ENCODE results near the gene PARP6. TPM values are rescaled to one million over a fixed set of nuclear protein-coding genes. Genes with fewer than 3 reads are reported as not detected.

PARP6 gene
- total RNA-seq, 3 donors from 2014 or later (not counting 1 experiment from before 2014, with no cell fraction given), result 132 to 135 (median 132) TPM

- Histone ChIP-seq H3K36me3 (ENCODE audit: control insufficient read depth, insufficient read depth, low read length) (no peaks in the 10 kb centered on the region), H3K9me3 (ENCODE audit: control insufficient read depth, insufficient read depth, low read length) (no peaks in the 10 kb centered on the region), H3K4me3 (ENCODE audit: low read length) (no peak overlapping the region), H3K27me3 (ENCODE audit: control insufficient read depth, insufficient read depth, low read length) (peaks cover 2% of the 10 kb centered on the region), H3K4me1 (ENCODE audit: control insufficient read depth, insufficient read depth, low read length) (peaks cover 6% of the 10 kb centered on the region), H3K27ac (ENCODE audit: low read length) (no peak overlapping the region)
- TF ChIP-seq CTCF (IDR thresholded peaks at IDR 0.05), result no peak
- H3K27me3 Mint-ChIP-seq (ENCODE audit: low read depth in 2 of 2), result peaks cover 24 to 26% of the 10 kb centered on the region in 2 donors
- no peaks in the 10 kb centered on the region for H3K4me1 Mint-ChIP-seq
- intact Hi-C loops (cut with micrococcal nuclease), result loop anchor here (10.0 kb wide), 1 partner anchor 482 kb away; no protein-coding TSS in a partner anchor
- H3K4me3 Mint-ChIP-seq, result no peak overlapping the region
- H3K36me3 Mint-ChIP-seq, result no peaks in the 10 kb centered on the region
- DNase-seq (no peak), ATAC-seq (no peak)
- no peak overlapping the region for H3K27ac Mint-ChIP-seq
- WGBS (ENCODE audit: insufficient coverage), result 94% methylated on average over 3 of the region's 3 CpGs
- H3K9me3 Mint-ChIP-seq, result no peaks in the 10 kb centered on the region
These were observed 79.9 kb downstream of the PARP6 start for GRCh38 chr15:72192416-72192815.

Other genes with a start within 250 kb of the PARP6 start
- gene MYO9A, start 154.4 kb downstream of the PARP6 start, total RNA-seq, result 10 to 100 TPM; 36.3 to 40.4 (median 37.3) TPM
- gene SENP8, start 154.2 kb downstream of the PARP6 start, total RNA-seq, result under 1 TPM; 0.27 to 0.45 (median 0.28) TPM
- gene GRAMD2A, start 74.8 kb downstream of the PARP6 start, total RNA-seq, result not detected
- gene PKM, start 41.4 kb downstream of the PARP6 start, total RNA-seq, result 100 to 1,000 TPM; 121 to 180 (median 155) TPM
- gene CELF6, start 47.6 kb upstream of the PARP6 start, total RNA-seq, result 1 to 10 TPM; 2.6 to 3.2 (median 2.8) TPM
- gene HEXA, start 103.5 kb upstream of the PARP6 start, total RNA-seq, result 100 to 1,000 TPM; 154 to 173 (median 172) TPM
- not detected for gene TMEM202, start 125.8 kb upstream of the PARP6 start, total RNA-seq
- gene ARIH1, start 201.8 kb upstream of the PARP6 start, total RNA-seq, result 100 to 1,000 TPM; 193 to 212 (median 212) TPM